ENCODE data around the gene RAB17. TPM values are rescaled to one million over a fixed set of nuclear protein-coding genes. Genes with fewer than 3 reads are reported as not detected.

Gene RAB17
- total and polyA plus RNA-seq, 3 experiments from 2014 or later, result not detected

- ChIA-PET POLR2A (no interaction called here), CTCF (interaction anchor here (1.0 kb wide), 1 partner anchor 196 kb away, joined by 3 read pairs; no protein-coding TSS in a partner anchor)
- no peaks in the 10 kb centered on the region for H3K36me3 ChIP-seq (ENCODE audit: insufficient read depth, low read length)
- H3K4me3 ChIP-seq (ENCODE audit: low read length), result no peak overlapping the region
- Mint-ChIP-seq H3K27ac (no peak overlapping the region), H3K36me3 (no peaks in the 10 kb centered on the region), H3K4me1 (peaks cover 12 to 17% (median 15%) of the 10 kb centered on the region in 3 donors), H3K27me3 (peaks cover 5 to 10% of the 10 kb centered on the region in 2 donors), H3K9me3 (no peaks in the 10 kb centered on the region), H3K4me3 (peak overlapping the region in 1 of 7 donors; percentile 32)
- H3K27ac ChIP-seq (ENCODE audit: low read depth, low read length), result no peak overlapping the region
- no peaks in the 10 kb centered on the region for H3K9me3 ChIP-seq (ENCODE audit: low read length)
- peaks cover 19% of the 10 kb centered on the region for H3K4me1 ChIP-seq (ENCODE audit: insufficient read depth, low read length)
- no peaks in the 10 kb centered on the region for H3K27me3 ChIP-seq (ENCODE audit: insufficient read depth, low read length, poor library complexity, severe bottlenecking)
- no peak for DNase-seq
Observed at GRCh38 chr2:237617587-237617982, 27.1 kb upstream of the RAB17 start.

- H3K4me3 ChIP-seq (ENCODE audit: low read length), result no peak overlapping the region
- Mint-ChIP-seq H3K9me3 (no peaks in the 10 kb centered on the region), H3K4me3 (peak overlapping the region in 4 of 7 donors; percentile 13 to 61 (median 36)), H3K27me3 (peaks cover 5 to 11% of the 10 kb centered on the region in 2 donors), H3K36me3 (no peaks in the 10 kb centered on the region), H3K27ac (peak overlapping the region in 4 of 8 donors; percentile 2 to 71 (median 48)), H3K4me1 (peaks cover 12 to 17% (median 15%) of the 10 kb centered on the region in 3 donors)
- peaks cover 19% of the 10 kb centered on the region for H3K4me1 ChIP-seq (ENCODE audit: insufficient read depth, low read length)
- no peaks in the 10 kb centered on the region for H3K27me3 ChIP-seq (ENCODE audit: insufficient read depth, low read length, poor library complexity, severe bottlenecking)
- no peaks in the 10 kb centered on the region for H3K9me3 ChIP-seq (ENCODE audit: low read length)
- ChIA-PET CTCF (interaction anchor here (1.0 kb wide), 1 partner anchor 195 kb away, joined by 3 read pairs; no protein-coding TSS in a partner anchor), POLR2A (no interaction called here)
- H3K27ac ChIP-seq (ENCODE audit: low read depth, low read length), result no peak overlapping the region
- H3K36me3 ChIP-seq (ENCODE audit: insufficient read depth, low read length), result no peaks in the 10 kb centered on the region
- DNase-seq, result peak in 1 of 5 donors; percentile 53
Observed at GRCh38 chr2:237616734-237617586, 26.4 kb upstream of the RAB17 start.

GRCh38 chr2:237616373-237616733 is 25.8 kb upstream of the RAB17 start:
- H3K9me3 ChIP-seq (ENCODE audit: low read length), result no peaks in the 10 kb centered on the region
- no peaks in the 10 kb centered on the region for H3K9me3 Mint-ChIP-seq
- peaks cover 19% of the 10 kb centered on the region for H3K4me1 ChIP-seq (ENCODE audit: insufficient read depth, low read length)
- no peaks in the 10 kb centered on the region for H3K27me3 ChIP-seq (ENCODE audit: insufficient read depth, low read length, poor library complexity, severe bottlenecking)
- no peak overlapping the region for H3K4me3 Mint-ChIP-seq
- no peak overlapping the region for H3K4me3 ChIP-seq (ENCODE audit: low read length)
- H3K27ac ChIP-seq (ENCODE audit: low read depth, low read length), result no peak overlapping the region
- no peak for DNase-seq
- peaks cover 5 to 13% of the 10 kb centered on the region in 2 donors for H3K27me3 Mint-ChIP-seq
- ChIA-PET POLR2A (no interaction called here), CTCF (no interaction called here)
- H3K36me3 ChIP-seq (ENCODE audit: insufficient read depth, low read length), result no peaks in the 10 kb centered on the region
- H3K27ac Mint-ChIP-seq, result peak overlapping the region in 2 of 8 donors; percentile 5 to 47
- peaks cover 12 to 17% (median 15%) of the 10 kb centered on the region in 3 donors for H3K4me1 Mint-ChIP-seq
- H3K36me3 Mint-ChIP-seq, result no peaks in the 10 kb centered on the region

DNA sequence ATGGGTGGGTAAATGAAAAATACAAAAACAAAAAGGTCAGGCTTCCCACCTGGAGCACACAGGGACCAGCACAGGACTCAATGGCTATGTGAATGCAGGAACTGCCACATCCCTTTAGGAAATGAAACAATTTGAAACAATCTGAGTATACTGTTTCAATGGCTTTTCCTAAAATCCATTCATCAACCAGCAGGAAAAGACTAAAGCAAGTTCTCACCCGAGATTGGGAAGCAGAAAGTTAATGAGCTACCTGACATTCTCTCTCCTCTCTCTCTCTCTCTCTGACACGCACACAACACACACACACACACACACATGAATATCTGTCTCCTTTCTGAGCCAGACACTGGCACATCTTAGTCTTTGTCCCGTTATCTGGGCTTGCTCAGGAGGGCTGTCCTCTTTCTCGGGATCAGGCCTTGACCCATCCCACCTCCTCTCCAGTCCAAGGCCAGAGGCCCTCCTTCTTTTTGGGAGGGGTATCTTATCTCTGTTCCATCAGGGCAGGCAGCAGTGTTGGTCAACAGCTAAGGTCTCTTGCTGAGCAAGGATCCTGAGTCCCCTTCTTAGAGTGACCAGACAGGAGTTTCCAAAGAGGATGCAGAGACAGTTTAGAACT is 25.2 kb upstream of the RAB17 start:
- no peaks in the 10 kb centered on the region for H3K27me3 ChIP-seq (ENCODE audit: insufficient read depth, low read length, poor library complexity, severe bottlenecking)
- no peaks in the 10 kb centered on the region for H3K9me3 Mint-ChIP-seq
- DNase-seq, result no peak
- no peak overlapping the region for H3K4me3 ChIP-seq (ENCODE audit: low read length)
- H3K4me3 Mint-ChIP-seq, result no peak overlapping the region
- H3K27ac ChIP-seq (ENCODE audit: low read depth, low read length), result no peak overlapping the region
- CTCF ChIA-PET, result no interaction called here
- H3K9me3 ChIP-seq (ENCODE audit: low read length), result no peaks in the 10 kb centered on the region
- H3K27me3 Mint-ChIP-seq, result peaks cover 5 to 12% of the 10 kb centered on the region in 2 donors
- H3K4me1 Mint-ChIP-seq, result peaks cover 12 to 17% (median 15%) of the 10 kb centered on the region in 3 donors
- peak overlapping the region in 1 of 8 donors; percentile 48 for H3K27ac Mint-ChIP-seq
- H3K4me1 ChIP-seq (ENCODE audit: insufficient read depth, low read length), result peaks cover 19% of the 10 kb centered on the region
- H3K36me3 ChIP-seq (ENCODE audit: insufficient read depth, low read length), result no peaks in the 10 kb centered on the region
- POLR2A ChIA-PET, result no interaction called here
- no peaks in the 10 kb centered on the region for H3K36me3 Mint-ChIP-seq

- ChIA-PET POLR2A (no interaction called here), CTCF (no interaction called here)
- Histone ChIP-seq H3K4me1 (ENCODE audit: insufficient read depth, low read length) (peaks cover 19% of the 10 kb centered on the region), H3K27ac (ENCODE audit: low read depth, low read length) (no peak overlapping the region), H3K4me3 (ENCODE audit: low read length) (no peak overlapping the region), H3K9me3 (ENCODE audit: low read length) (no peaks in the 10 kb centered on the region), H3K36me3 (ENCODE audit: insufficient read depth, low read length) (no peaks in the 10 kb centered on the region), H3K27me3 (ENCODE audit: insufficient read depth, low read length, poor library complexity, severe bottlenecking) (no peaks in the 10 kb centered on the region)
- peak in 1 of 5 donors; percentile 44 for DNase-seq
- no peaks in the 10 kb centered on the region for H3K9me3 Mint-ChIP-seq
- H3K27me3 Mint-ChIP-seq, result peaks cover 13 to 16% of the 10 kb centered on the region in 2 donors
- no peaks in the 10 kb centered on the region for H3K36me3 Mint-ChIP-seq
- no peak overlapping the region for H3K27ac Mint-ChIP-seq
- H3K4me1 Mint-ChIP-seq, result peaks cover 12 to 17% (median 15%) of the 10 kb centered on the region in 3 donors
- no peak overlapping the region for H3K4me3 Mint-ChIP-seq
Observed at GRCh38 chr2:237614151-237614720, 23.7 kb upstream of the RAB17 start.

GRCh38 chr2:237613679-237614078 is 23.1 kb upstream of the RAB17 start:
- Mint-ChIP-seq H3K36me3 (no peaks in the 10 kb centered on the region), H3K27me3 (peaks cover 12 to 18% of the 10 kb centered on the region in 2 donors), H3K4me1 (peaks cover 12 to 17% (median 15%) of the 10 kb centered on the region in 3 donors), H3K4me3 (no peak overlapping the region), H3K9me3 (no peaks in the 10 kb centered on the region), H3K27ac (peak overlapping the region in 2 of 8 donors; percentile 49 to 63)
- Histone ChIP-seq H3K9me3 (ENCODE audit: low read length) (no peaks in the 10 kb centered on the region), H3K27ac (ENCODE audit: low read depth, low read length) (no peak overlapping the region), H3K4me3 (ENCODE audit: low read length) (no peak overlapping the region), H3K36me3 (ENCODE audit: insufficient read depth, low read length) (no peaks in the 10 kb centered on the region), H3K4me1 (ENCODE audit: insufficient read depth, low read length) (peaks cover 19% of the 10 kb centered on the region), H3K27me3 (ENCODE audit: insufficient read depth, low read length, poor library complexity, severe bottlenecking) (no peaks in the 10 kb centered on the region)
- ChIA-PET CTCF (no interaction called here), POLR2A (no interaction called here)
- DNase-seq, result no peak

- Mint-ChIP-seq H3K4me1 (peaks cover 12 to 15% (median 15%) of the 10 kb centered on the region in 3 donors), H3K4me3 (no peak overlapping the region), H3K27ac (peak overlapping the region in 1 of 8 donors; percentile 32), H3K27me3 (peaks cover 8 to 18% of the 10 kb centered on the region in 2 donors), H3K36me3 (no peaks in the 10 kb centered on the region), H3K9me3 (no peaks in the 10 kb centered on the region)
- Histone ChIP-seq H3K4me3 (ENCODE audit: low read length) (no peak overlapping the region), H3K4me1 (ENCODE audit: insufficient read depth, low read length) (peaks cover 19% of the 10 kb centered on the region), H3K36me3 (ENCODE audit: insufficient read depth, low read length) (no peaks in the 10 kb centered on the region), H3K27ac (ENCODE audit: low read depth, low read length) (no peak overlapping the region), H3K9me3 (ENCODE audit: low read length) (no peaks in the 10 kb centered on the region), H3K27me3 (ENCODE audit: insufficient read depth, low read length, poor library complexity, severe bottlenecking) (no peaks in the 10 kb centered on the region)
- CTCF ChIA-PET, result no interaction called here
- no peak for DNase-seq
- POLR2A ChIA-PET, result no interaction called here
Observed at GRCh38 chr2:237612527-237613357, 22.2 kb upstream of the RAB17 start.

All from CD8-positive, alpha-beta memory T cell (primary cell).